H1 (cell line): ENCODE results near the gene DNAJB13. TPM values are rescaled to one million over a fixed set of nuclear protein-coding genes. Genes with fewer than 3 reads are reported as not detected.

ENCODE experiments used
- CTCF ChIA-PET: fragments of 300-600 bp; sonication (Branson Sonifier 250); formaldehyde crosslinking; loops from one replicate; lab custom pipeline; 2021; ENCODE audit not compliant: partially characterized antibody; lab: Charles Lee
- POLR2A ChIA-PET: fragments of 300-600 bp; sonication (Branson Sonifier 250); formaldehyde crosslinking; loops from one replicate; lab custom pipeline; 2021; ENCODE audit warnings: inconsistent platforms; ENCODE audit not compliant: partially characterized antibody; lab: Charles Lee
- DNase-seq, 2 experiments: peaks; one replicate each; pipeline versions ENCODE4 v3.0.0 to v3.0.0-alpha.2; 2010 to 2022; ENCODE audit warnings: low spot score in 2 of 2, low read depth in 1 of 2, mixed read lengths in 1 of 2
- FAIRE-seq: peaks from 2 replicates; lab custom pipeline; 2011; peaks lifted over from hg19 to GRCh38; lab: Jason Lieb, UNC
- H2AFZ ChIP-seq: 2 replicates; pipeline ENCODE4 v1.8.1; 2012; ENCODE audit warnings: low read length, inconsistent platforms
- H2AK5ac ChIP-seq: 2 replicates; pipeline ENCODE4 v1.6.1; 2013; ENCODE audit warnings: low read depth, low read length
- H2BK120ac ChIP-seq: replicated peaks from 2 replicates; pipeline ENCODE3; 2013; ENCODE audit warnings: low read depth, low read length, inconsistent platforms
- H2BK12ac ChIP-seq: 2 replicates; pipeline ENCODE4 v1.6.1; 2013; ENCODE audit warnings: low read depth, low read length
- H2BK15ac ChIP-seq: 2 replicates; pipeline ENCODE4 v1.6.1; 2013; ENCODE audit warnings: low read length
- H2BK20ac ChIP-seq: 2 replicates; pipeline ENCODE4 v1.6.1; 2013; ENCODE audit warnings: low read length
- H2BK5ac ChIP-seq: 2 replicates; pipeline ENCODE4 v1.6.1; 2013; ENCODE audit warnings: low read depth, low read length
- H3K14ac ChIP-seq: 2 replicates; pipeline ENCODE4 v1.6.1; 2013; ENCODE audit warnings: inconsistent platforms; ENCODE audit not compliant: insufficient read length
- H3K18ac ChIP-seq: 2 replicates; pipeline ENCODE4 v1.6.1; 2013; ENCODE audit warnings: low read length; ENCODE audit errors: extremely low read depth
- H3K23ac ChIP-seq: 2 replicates; pipeline ENCODE4 v1.6.1; 2013; ENCODE audit warnings: inconsistent platforms; ENCODE audit not compliant: insufficient read length
- H3K23me2 ChIP-seq: 2 replicates; pipeline ENCODE4 v1.6.1; 2013; ENCODE audit warnings: low read depth, low read length
- H3K27ac ChIP-seq: 2 replicates; pipeline ENCODE4 v1.6.1; 2011; ENCODE audit warnings: low read depth, low read length, inconsistent platforms
- H3K27me3 ChIP-seq, 4 experiments: replicated peaks in 1 of 4; 1 replicate in 1 of 4; 2 replicates in 3 of 4; pipeline versions ENCODE4 v1.6.1 to v1.8.1; 2011 to 2013; ENCODE audit warnings: low read length in 3 of 4, mild to moderate bottlenecking in 3 of 4, inconsistent platforms in 2 of 4, mixed read lengths in 2 of 4, moderate library complexity in 1 of 4; ENCODE audit not compliant: control insufficient read depth in 3 of 4, insufficient read depth in 3 of 4; ENCODE audit errors: extremely low read depth in 1 of 4
- H3K36me3 ChIP-seq, 4 experiments: 2 replicates each; pipeline versions ENCODE4 v1.6.1 to v1.8.1; 2011 to 2013; ENCODE audit warnings: mild to moderate bottlenecking in 4 of 4, low read length in 3 of 4, moderate library complexity in 2 of 4, control low read depth in 1 of 4, inconsistent platforms in 1 of 4; ENCODE audit not compliant: insufficient read depth in 4 of 4, control insufficient read depth in 2 of 4
- H3K4ac ChIP-seq: replicated peaks from 2 replicates; pipeline ENCODE3; 2013; ENCODE audit warnings: low read length, low read depth, mixed read lengths, inconsistent platforms; ENCODE audit not compliant: insufficient read length
- H3K4me1 ChIP-seq, 4 experiments: replicated peaks in 1 of 4; 1 replicate in 1 of 4; 2 replicates in 3 of 4; pipeline versions ENCODE4 v1.6.1 to v1.8.1; 2011 to 2013; ENCODE audit warnings: low read length in 3 of 4, inconsistent platforms in 2 of 4, mixed read lengths in 1 of 4; ENCODE audit not compliant: insufficient read depth in 4 of 4, control insufficient read depth in 3 of 4
- H3K4me2 ChIP-seq, 2 experiments: 2 replicates each; pipeline versions ENCODE4 v1.6.1 to v1.8.1; 2011 to 2013; ENCODE audit warnings: low read depth in 2 of 2, low read length in 2 of 2, control low read depth in 1 of 2, inconsistent platforms in 1 of 2, mild to moderate bottlenecking in 1 of 2; ENCODE audit not compliant: insufficient read depth in 1 of 2
- H3K4me3 ChIP-seq, 4 experiments: fragments of 200-600, 300-600 bp in 1 of 4; sonication (generic), shearing (Covaris generic), sonication (Bioruptor Twin) in 1 of 4; 2 replicates each; pipeline versions ENCODE4 v1.5.1 to v1.8.1; 2011 to 2016; ENCODE audit warnings: low read length in 4 of 4, low read depth in 3 of 4, control low read depth in 2 of 4, inconsistent platforms in 2 of 4, mild to moderate bottlenecking in 2 of 4, mixed read lengths in 1 of 4, moderate library complexity in 1 of 4; ENCODE audit not compliant: insufficient read depth in 2 of 4; ENCODE audit errors: extremely low read depth in 1 of 4
- H3K56ac ChIP-seq: replicated peaks from 2 replicates; pipeline ENCODE3; 2013; ENCODE audit warnings: low read depth, mild to moderate bottlenecking, mixed read lengths, low read length, inconsistent platforms; ENCODE audit not compliant: insufficient read length
- H3K79me1 ChIP-seq: 2 replicates; pipeline ENCODE4 v1.6.1; 2013; ENCODE audit warnings: low read depth, low read length, control low read depth
- H3K79me2 ChIP-seq, 2 experiments: 2 replicates each; pipeline versions ENCODE4 v1.6.1 to v1.8.1; 2012 to 2013; ENCODE audit warnings: low read length in 2 of 2, mild to moderate bottlenecking in 2 of 2, inconsistent platforms in 1 of 2; ENCODE audit not compliant: insufficient read depth in 2 of 2, control insufficient read depth in 1 of 2
- H3K9ac ChIP-seq, 4 experiments: replicated peaks in 1 of 4; 1 replicate in 1 of 4; 2 replicates in 3 of 4; pipeline versions ENCODE4 v1.6.1 to v1.8.1; 2011 to 2013; ENCODE audit warnings: low read depth in 3 of 4, low read length in 3 of 4, control low read depth in 2 of 4, mild to moderate bottlenecking in 2 of 4, moderate library complexity in 2 of 4, inconsistent platforms in 1 of 4; ENCODE audit errors: extremely low read depth in 1 of 4
- H3K9me3 ChIP-seq, 2 experiments: 2 replicates each; pipeline versions ENCODE4 v1.6.1 to v1.8.1; 2012 to 2013; ENCODE audit warnings: mild to moderate bottlenecking in 2 of 2, moderate library complexity in 2 of 2, control low read depth in 1 of 2, inconsistent platforms in 1 of 2, low read depth in 1 of 2, low read length in 1 of 2, mixed read lengths in 1 of 2; ENCODE audit not compliant: insufficient read depth in 2 of 2
- H4K20me1 ChIP-seq, 2 experiments: replicated peaks in 1 of 2; 2 replicates each; pipeline versions ENCODE3 to v1.8.1; 2011 to 2013; ENCODE audit warnings: inconsistent platforms in 2 of 2, low read length in 2 of 2, mild to moderate bottlenecking in 1 of 2; ENCODE audit not compliant: insufficient read depth in 2 of 2, control insufficient read depth in 1 of 2
- H4K5ac ChIP-seq: 2 replicates; pipeline ENCODE4 v1.6.1; 2013; ENCODE audit warnings: low read length, low read depth, mixed read lengths, inconsistent platforms; ENCODE audit not compliant: insufficient read length
- H4K8ac ChIP-seq: 2 replicates; pipeline ENCODE4 v1.8.0; 2013; ENCODE audit warnings: mild to moderate bottlenecking, moderate library complexity, low read length, inconsistent platforms; ENCODE audit not compliant: insufficient read depth; ENCODE audit errors: extremely low read depth
- H4K91ac ChIP-seq: replicated peaks from 2 replicates; pipeline ENCODE3; 2013; ENCODE audit warnings: low read length, mixed read lengths, inconsistent platforms; ENCODE audit not compliant: insufficient read length
- KDM1A ChIP-seq: fragments of 200-600, 300-600 bp; sonication (generic); IDR thresholded peaks from 2 replicates; pipeline ENCODE4 v1.7.1; 2016; ENCODE audit warnings: mild to moderate bottlenecking, low read length, borderline replicate concordance
- POU5F1 ChIP-seq: IDR thresholded peaks from 2 replicates; pipeline ENCODE4 v1.6.1; 2011; ENCODE audit warnings: low read depth, mild to moderate bottlenecking, low read length, moderate library complexity
- TAF1 ChIP-seq: IDR thresholded peaks from 2 replicates; pipeline ENCODE4 v1.6.1; 2011; ENCODE audit warnings: mild to moderate bottlenecking, low read depth, low read length
- ZNF274 ChIP-seq: IDR thresholded peaks from 2 replicates; pipeline ENCODE4 v1.7.0; 2012; ENCODE audit warnings: low read length, borderline replicate concordance; ENCODE audit errors: extremely low read depth
- WGBS, 2 experiments: shearing (Covaris generic) in 1 of 2; methylation state at CpG; one replicate each; pipeline versions ENCODE4 v1.1.6 to v1.1.7; 2013 to 2015; ENCODE audit warnings: low lambda C conversion rate in 2 of 2, mixed read lengths in 2 of 2, inconsistent platforms in 1 of 2, low coverage in 1 of 2, missing lambda C conversion rate in 1 of 2; ENCODE audit not compliant: insufficient replicate concordance in 2 of 2, insufficient coverage in 1 of 2, insufficient read length in 1 of 2; ENCODE audit errors: extremely low coverage in 1 of 2, missing lambda C conversion rate in 1 of 2; 5-methylcytosine and 5-hydroxymethylcytosine counted together
- polyA plus RNA-seq, 7 experiments: library from polyadenylated mRNA; depleted of rRNA in 3 of 7; stranded (reverse) in 5 of 7; unstranded in 2 of 7; fragments of >200 nt in 5 of 7; fragments of 200-250 nt in 2 of 7; gene quantifications; 1 replicate in 5 of 7; 2 replicates in 1 of 7; 4 replicates in 1 of 7; pipeline versions ENCODE4 v1.2.1 to v1.2.3, GENCODE V29; 2011 to 2013; ENCODE audit warnings: missing spikeins in 2 of 7, mixed read lengths in 2 of 7
- total RNA-seq: library from RNA; stranded (reverse); fragmentation: NEBNext Ultra II Directional; extraction: Animal tissue kit (Norgen Biotek cat#: 25700); gene quantifications from 2 replicates; pipeline ENCODE4 v1.2.1, GENCODE V29; 2021

DNAJB13 gene
- total and polyA plus RNA-seq, 2 of the 8 experiments (the other 6 are each of a cell fraction or from before 2014, with no cell fraction given) = 0.27 TPM; not detected in 1

- H3K14ac ChIP-seq = no peak overlapping the region
- H3K23me2 ChIP-seq = no peaks in the 10 kb centered on the region
- 89% methylated on average over 4 of the region's 4 CpGs; no CpG with 5 or more reads in 1 of the 2 experiments for WGBS, 2 experiments
- no peak overlapping the region for H4K8ac ChIP-seq
- no peak overlapping the region for H3K4me2 ChIP-seq
- peaks cover 0 to 6% (median 0%) of the 10 kb centered on the region in 4 experiments; a peak in 1 of 8 replicates for H3K36me3 ChIP-seq
- H3K18ac ChIP-seq = no peak overlapping the region
- no peak overlapping the region for H2AFZ ChIP-seq
- H2BK12ac ChIP-seq = no peak overlapping the region
- H2BK20ac ChIP-seq = no peak overlapping the region
- DNase-seq (no peak), FAIRE-seq (no peak)
- H3K27me3 ChIP-seq = no peaks in the 10 kb centered on the region
- H3K9me3 ChIP-seq = peaks cover 31 to 41% of the 10 kb centered on the region in 2 experiments; a peak in 3 of 4 replicates
- no peak overlapping the region for H4K5ac ChIP-seq
- H2AK5ac ChIP-seq = no peak overlapping the region
- no peak overlapping the region for H3K27ac ChIP-seq
- no peak overlapping the region for H3K4me3 ChIP-seq
- H4K20me1 ChIP-seq = no peaks in the 10 kb centered on the region
- no peak overlapping the region for H3K4ac ChIP-seq
- H3K9ac ChIP-seq = no peak overlapping the region
- no peak overlapping the region for H2BK120ac ChIP-seq
- no peaks in the 10 kb centered on the region for H3K79me1 ChIP-seq
- H2BK5ac ChIP-seq = no peak overlapping the region
- H3K23ac ChIP-seq = no peak overlapping the region
- H3K79me2 ChIP-seq = no peaks in the 10 kb centered on the region
- no peaks in the 10 kb centered on the region for H3K4me1 ChIP-seq
- ChIA-PET CTCF (interaction anchor here (0.6 to 1.7 kb wide), 3 partner anchors 9 to 72 kb away, joined by 3 to 6 read pairs (median 4); no protein-coding TSS in a partner anchor), POLR2A (interaction anchor here (0.7 to 1.6 kb wide), 3 partner anchors 10 to 70 kb away, joined by 3 to 4 read pairs (median 3); partner anchors contain the start of gene DNAJB13)
- no peak overlapping the region for H4K91ac ChIP-seq
- TF ChIP-seq ZNF274 (no peak), POU5F1 (no peak), KDM1A (no peak), TAF1 (no peak)
- no peak overlapping the region for H3K56ac ChIP-seq
- no peak overlapping the region for H2BK15ac ChIP-seq
Observed at GRCh38 chr11:73939096-73939495, 11.7 kb upstream of the DNAJB13 start.
